Erythroblast (primary cell): Measurements from ENCODE around the gene DUSP16.

ENCODE experiments used
- GATA1 ChIP-seq: IDR thresholded peaks from 2 replicates; pipeline ENCODE4 v1.6.1; 2011; ENCODE audit warnings: low read depth, mild to moderate bottlenecking, control low read depth, low read length, moderate library complexity
- POLR2A ChIP-seq: IDR thresholded peaks from 2 replicates; pipeline ENCODE4 v1.6.1; 2011; ENCODE audit warnings: mild to moderate bottlenecking, low read length

- TF ChIP-seq POLR2A (no peak), GATA1 (no peak)
These were observed 54.1 kb downstream of the DUSP16 start for GRCh38 chr12:12508612-12509011.
